ENCODE data around the gene RAB15. TPM values are rescaled to one million over a fixed set of nuclear protein-coding genes. Genes with fewer than 3 reads are reported as not detected.

RAB15 gene
- polyA plus RNA-seq, 1 donor (not counting 4 experiments of a cell fraction or from before 2014, with no cell fraction given): 2.1 TPM

GRCh38 chr14:64958743-64959142, 13.4 kb downstream of the RAB15 start:
- Histone ChIP-seq H3K9me3 (ENCODE audit: control insufficient read depth, low read depth, low read length) (no peaks in the 10 kb centered on the region), H3K4me2 (ENCODE audit: control insufficient read depth, extremely low read depth, insufficient read depth, low read depth, low read length) (no peak overlapping the region), H3K9me1 (ENCODE audit: control insufficient read depth, extremely low read depth, insufficient read depth, low read length) (peaks cover 2% of the 10 kb centered on the region), H3K27ac (ENCODE audit: control insufficient read depth, insufficient read depth, low read length) (no peak overlapping the region), H3K79me2 (ENCODE audit: control insufficient read depth, insufficient read depth, low read length) (no peaks in the 10 kb centered on the region), H3K27me3 (ENCODE audit: control insufficient read depth, extremely low read depth, insufficient read depth, low read length) (no peaks in the 10 kb centered on the region), H3K9ac (ENCODE audit: control insufficient read depth, extremely low read depth, insufficient read depth, low read length) (no peak overlapping the region), H3K4me3 (ENCODE audit: control insufficient read depth in 2 of 3, extremely low read depth in 1 of 3, insufficient read depth in 2 of 3, low read depth in 1 of 3, low read length in 3 of 3) (no peak overlapping the region), H4K20me1 (ENCODE audit: control insufficient read depth, extremely low read depth, insufficient read depth, low read length) (no peaks in the 10 kb centered on the region), H2AFZ (ENCODE audit: control insufficient read depth, low read length) (no peak overlapping the region), H3K36me3 (ENCODE audit: control insufficient read depth in 2 of 2, extremely low read depth in 1 of 2, insufficient read depth in 2 of 2, low read length in 2 of 2) (no peaks in the 10 kb centered on the region), H3K4me1 (ENCODE audit: control insufficient read depth, extremely low read depth, insufficient read depth, low read length) (peaks cover 9% of the 10 kb centered on the region)
- dilution Hi-C loops (cut with MboI; ENCODE audit: extremely low pct_ligation_motif_present, low sequenced_read_pairs): no loop called here
- FAIRE-seq (no peak), DNase-seq (ENCODE audit: low read depth, low spot score) (no peak)
- TF ChIP-seq EZH2 (IDR thresholded peaks at IDR 0.05; ENCODE audit: low read length) (no peak), CTCF (optimal IDR thresholded peaks at IDR 0.05 in 1 of 3, IDR thresholded peaks at IDR 0.05 in 1 of 3, conservative IDR thresholded peaks at IDR 0.05 in 1 of 3; ENCODE audit: extremely low read depth in 1 of 3, insufficient read depth in 2 of 3, low read length in 3 of 3) (no peak)

- Histone ChIP-seq H3K9me1 (ENCODE audit: control insufficient read depth, extremely low read depth, insufficient read depth, low read length) (peaks cover 2% of the 10 kb centered on the region), H3K79me2 (ENCODE audit: control insufficient read depth, insufficient read depth, low read length) (no peaks in the 10 kb centered on the region), H3K36me3 (ENCODE audit: control insufficient read depth in 2 of 2, extremely low read depth in 1 of 2, insufficient read depth in 2 of 2, low read length in 2 of 2) (no peaks in the 10 kb centered on the region), H3K4me1 (ENCODE audit: control insufficient read depth, extremely low read depth, insufficient read depth, low read length) (peaks cover 9% of the 10 kb centered on the region), H4K20me1 (ENCODE audit: control insufficient read depth, extremely low read depth, insufficient read depth, low read length) (no peaks in the 10 kb centered on the region), H3K9ac (ENCODE audit: control insufficient read depth, extremely low read depth, insufficient read depth, low read length) (no peak overlapping the region), H2AFZ (ENCODE audit: control insufficient read depth, low read length) (no peak overlapping the region), H3K4me2 (ENCODE audit: control insufficient read depth, extremely low read depth, insufficient read depth, low read depth, low read length) (no peak overlapping the region), H3K9me3 (ENCODE audit: control insufficient read depth, low read depth, low read length) (no peaks in the 10 kb centered on the region), H3K4me3 (ENCODE audit: control insufficient read depth in 2 of 3, extremely low read depth in 1 of 3, insufficient read depth in 2 of 3, low read depth in 1 of 3, low read length in 3 of 3) (no peak overlapping the region), H3K27ac (ENCODE audit: control insufficient read depth, insufficient read depth, low read length) (no peak overlapping the region), H3K27me3 (ENCODE audit: control insufficient read depth, extremely low read depth, insufficient read depth, low read length) (no peaks in the 10 kb centered on the region)
- FAIRE-seq: no peak
- DNase-seq (ENCODE audit: low read depth, low spot score): no peak
- dilution Hi-C loops (cut with MboI; ENCODE audit: extremely low pct_ligation_motif_present, low sequenced_read_pairs): no loop called here
- TF ChIP-seq EZH2 (IDR thresholded peaks at IDR 0.05; ENCODE audit: low read length) (no peak), CTCF (optimal IDR thresholded peaks at IDR 0.05 in 1 of 3, IDR thresholded peaks at IDR 0.05 in 1 of 3, conservative IDR thresholded peaks at IDR 0.05 in 1 of 3; ENCODE audit: extremely low read depth in 1 of 3, insufficient read depth in 2 of 3, low read length in 3 of 3) (no peak)
Measured at GRCh38 chr14:64958201-64958600, 13.9 kb downstream of the RAB15 start.

Measured in keratinocyte (primary cell).